Nephron progenitor cell (in vitro differentiated cells): Measurements from ENCODE around the gene PRR33.
A peak's percentile ranks its signal among the peaks of the same experiment; 100 is the strongest.

Source experiments
- DNase-seq: peaks from one replicate; pipeline ENCODE4 v3.0.0; 2021
- H3K27ac Mint-ChIP-seq: 2 replicates; pipeline ENCODE4 v1.8.0; 2021; ENCODE audit warnings: mild to moderate bottlenecking, moderate library complexity, mixed read lengths
- H3K27me3 Mint-ChIP-seq: 2 replicates; pipeline ENCODE4 v1.8.0; 2021; ENCODE audit warnings: mild to moderate bottlenecking, low read depth, mixed read lengths; ENCODE audit not compliant: poor library complexity
- H3K36me3 Mint-ChIP-seq: 2 replicates; pipeline ENCODE4 v1.8.0; 2021; ENCODE audit warnings: low read depth, mixed read lengths
- H3K4me1 Mint-ChIP-seq: 2 replicates; pipeline ENCODE4 v1.8.0; 2021; ENCODE audit warnings: mixed read lengths
- H3K4me3 Mint-ChIP-seq: 2 replicates; pipeline ENCODE4 v1.8.0; 2021; ENCODE audit warnings: mild to moderate bottlenecking, moderate library complexity, mixed read lengths
- H3K9me3 Mint-ChIP-seq: 2 replicates; pipeline ENCODE4 v1.8.0; 2021; ENCODE audit warnings: mild to moderate bottlenecking, moderate library complexity, mixed read lengths
- CTCF ChIP-seq: fragments of 200-600 bp; sonication (generic); IDR thresholded peaks from 2 replicates; pipeline ENCODE4 v1.5.0; 2021; ENCODE audit warnings: antibody characterized with exemption

Gene PRR33

GRCh38 chr11:1873048-1873812 is 18.5 kb downstream of the PRR33 start:
- Mint-ChIP-seq H3K4me3 (no peak overlapping the region), H3K36me3 (no peaks in the 10 kb centered on the region), H3K27ac (peak overlapping the region; percentile 88), H3K27me3 (peaks cover 30% of the 10 kb centered on the region), H3K9me3 (no peaks in the 10 kb centered on the region), H3K4me1 (peaks cover 46% of the 10 kb centered on the region)
- no peak for TF ChIP-seq CTCF
- DNase-seq, result peak; percentile 45

GRCh38 chr11:1872267-1872985 is 19.3 kb downstream of the PRR33 start:
- Mint-ChIP-seq H3K4me1 (peaks cover 46% of the 10 kb centered on the region), H3K4me3 (no peak overlapping the region), H3K27me3 (peaks cover 30% of the 10 kb centered on the region), H3K9me3 (no peaks in the 10 kb centered on the region), H3K27ac (no peak overlapping the region), H3K36me3 (no peaks in the 10 kb centered on the region)
- DNase-seq, result no peak
- TF ChIP-seq CTCF, result no peak

- H3K27ac Mint-ChIP-seq, result no peak overlapping the region
- peaks cover 28% of the 10 kb centered on the region for H3K27me3 Mint-ChIP-seq
- H3K4me1 Mint-ChIP-seq, result peaks cover 44% of the 10 kb centered on the region
- H3K9me3 Mint-ChIP-seq, result no peaks in the 10 kb centered on the region
- no peaks in the 10 kb centered on the region for H3K36me3 Mint-ChIP-seq
- H3K4me3 Mint-ChIP-seq, result no peak overlapping the region
- DNase-seq, result no peak
- no peak for TF ChIP-seq CTCF
These were observed 20.2 kb downstream of the PRR33 start for GRCh38 chr11:1871531-1871930.

GRCh38 chr11:1870721-1871466 is 20.8 kb downstream of the PRR33 start:
- Mint-ChIP-seq H3K27me3 (peaks cover 27% of the 10 kb centered on the region), H3K4me1 (peaks cover 41% of the 10 kb centered on the region), H3K9me3 (no peaks in the 10 kb centered on the region), H3K4me3 (no peak overlapping the region), H3K27ac (no peak overlapping the region), H3K36me3 (no peaks in the 10 kb centered on the region)
- TF ChIP-seq CTCF, result no peak
- DNase-seq, result peak; percentile 36

GRCh38 chr11:1870326-1870696 is 21.4 kb downstream of the PRR33 start:
- DNase-seq, result no peak
- Mint-ChIP-seq H3K4me1 (peaks cover 43% of the 10 kb centered on the region), H3K4me3 (no peak overlapping the region), H3K36me3 (no peaks in the 10 kb centered on the region), H3K27ac (no peak overlapping the region), H3K27me3 (peaks cover 30% of the 10 kb centered on the region), H3K9me3 (no peaks in the 10 kb centered on the region)
- TF ChIP-seq CTCF, result no peak
